HG02759 (cell line): ENCODE data around the gene FRA10AC1.

Experiments
- ATAC-seq: cut with Tn5 transposase; IDR thresholded peaks from one replicate; pipeline ENCODE4 v1.9.1; 2021; ENCODE audit warnings: mild to moderate bottlenecking, moderate library complexity; ENCODE audit not compliant: unreplicated experiment

The FRA10AC1 gene

DNA sequence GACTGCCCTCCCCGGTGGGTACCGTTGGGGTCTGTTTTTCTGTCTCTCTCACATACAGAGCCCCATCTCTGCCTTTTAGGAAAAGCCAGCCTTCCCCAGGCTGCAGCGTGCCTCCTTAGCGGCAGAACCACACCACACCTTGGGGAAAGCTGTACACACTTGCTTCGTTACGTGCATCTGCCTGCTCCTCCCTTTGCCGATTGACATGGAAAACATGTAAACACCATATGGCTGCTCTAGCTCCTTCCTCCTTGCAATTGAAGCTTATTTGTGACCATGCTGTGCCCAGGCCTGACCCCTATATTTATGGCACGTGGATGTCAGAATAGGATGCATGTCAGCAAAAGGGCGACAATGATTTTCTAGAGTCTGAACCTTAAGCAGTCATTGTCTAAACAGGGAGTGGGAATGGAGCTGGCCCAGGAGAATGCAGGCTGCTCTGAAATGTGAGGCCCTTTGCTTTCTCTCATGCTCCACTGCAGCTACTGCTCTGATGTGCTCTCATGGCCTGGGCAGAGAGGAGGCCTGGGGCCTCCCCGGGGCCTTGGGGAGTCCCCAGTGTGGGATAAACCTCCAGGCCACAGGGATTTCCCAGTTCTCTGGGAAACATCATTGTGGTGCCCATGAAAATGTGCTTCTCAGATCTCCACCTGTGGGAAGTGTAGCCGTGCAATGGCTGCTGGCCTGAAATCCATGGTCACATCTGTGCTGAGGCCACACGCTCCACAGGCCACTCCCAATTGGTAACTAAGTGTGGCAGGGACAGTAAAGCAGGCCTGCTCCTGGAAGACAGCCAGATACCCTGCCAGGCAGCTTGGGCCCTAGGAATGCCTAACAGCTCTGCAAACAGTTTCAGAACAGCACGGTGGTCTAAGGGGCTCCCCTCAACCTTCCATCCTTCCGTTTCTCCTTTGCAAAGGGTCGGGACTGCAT is 71.5 kb downstream of the FRA10AC1 start:
- ATAC-seq: no peak

DNA sequence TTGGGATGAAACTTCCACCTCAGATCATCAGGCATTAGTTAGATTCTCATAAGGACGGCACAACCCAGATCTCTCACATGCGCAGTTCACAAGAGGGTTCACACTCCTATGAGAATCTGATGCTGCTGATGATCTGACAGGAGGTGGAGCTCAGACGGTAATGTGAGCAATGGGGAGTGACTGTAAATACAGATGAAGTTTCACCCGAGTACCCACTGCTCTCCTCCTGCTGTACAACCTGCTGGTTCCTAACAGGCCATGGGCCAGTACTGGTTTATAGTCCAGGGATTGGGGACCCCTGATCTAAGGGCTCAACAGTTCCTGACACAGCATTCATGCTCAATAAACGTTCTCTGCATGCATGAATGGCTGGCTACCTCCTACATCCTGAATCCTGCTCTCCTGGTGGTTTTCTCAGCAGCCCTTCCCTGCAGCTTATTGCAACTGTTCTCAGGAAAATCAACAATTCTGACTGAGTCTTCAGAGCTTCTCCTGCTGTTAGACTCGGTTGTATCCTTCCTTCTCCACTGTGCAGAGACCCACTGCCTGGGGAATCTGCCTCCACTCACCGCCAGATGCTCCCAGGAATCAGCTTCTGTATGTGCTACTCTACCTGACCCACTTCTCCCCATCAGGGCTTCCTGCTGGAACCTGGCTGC is 72.6 kb downstream of the FRA10AC1 start:
- no peak for ATAC-seq

GRCh38 chr10:93628858-93629257 is 73.5 kb downstream of the FRA10AC1 start:
- no peak for ATAC-seq

- ATAC-seq: no peak
These were observed 79.5 kb downstream of the FRA10AC1 start for GRCh38 chr10:93622942-93623341.

DNA sequence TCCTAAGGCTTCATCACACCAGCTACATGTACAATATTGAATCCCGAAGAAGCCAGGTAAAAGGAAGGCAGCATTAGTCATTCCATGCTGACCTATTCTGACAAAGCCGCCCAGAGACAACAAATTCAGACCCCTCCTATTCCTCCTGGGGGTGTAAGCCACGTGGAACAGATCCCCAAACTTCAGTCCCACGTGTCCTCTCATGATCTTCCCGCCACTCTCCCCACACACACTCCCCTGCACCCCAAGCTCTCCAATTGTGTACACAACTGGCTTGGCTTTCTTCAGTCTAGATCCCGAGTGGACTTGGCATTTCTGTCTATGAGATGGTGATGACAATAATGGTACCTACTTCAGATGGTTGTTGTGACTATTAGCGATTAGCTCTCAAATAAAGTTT is 81.5 kb downstream of the FRA10AC1 start:
- ATAC-seq: no peak
